Loucy (cell line): ENCODE data around the gene KRT86.

Source experiments
- EZH2phosphoT487 ChIP-seq: fragments of 200-600 bp; IDR thresholded peaks from 2 replicates; pipeline ENCODE4 v1.6.1; 2018; ENCODE audit warnings: antibody characterized with exemption, mild to moderate bottlenecking, moderate library complexity, borderline replicate concordance
- TF ChIP-seq, protein P1 (sequence below): fragments of 200-600 bp; sonication (generic); conservative IDR thresholded peaks from 2 replicates; pipeline ENCODE4 v1.5.1; 2014; ENCODE audit warnings: mild to moderate bottlenecking, antibody characterized with exemption, low read length

DNA sequence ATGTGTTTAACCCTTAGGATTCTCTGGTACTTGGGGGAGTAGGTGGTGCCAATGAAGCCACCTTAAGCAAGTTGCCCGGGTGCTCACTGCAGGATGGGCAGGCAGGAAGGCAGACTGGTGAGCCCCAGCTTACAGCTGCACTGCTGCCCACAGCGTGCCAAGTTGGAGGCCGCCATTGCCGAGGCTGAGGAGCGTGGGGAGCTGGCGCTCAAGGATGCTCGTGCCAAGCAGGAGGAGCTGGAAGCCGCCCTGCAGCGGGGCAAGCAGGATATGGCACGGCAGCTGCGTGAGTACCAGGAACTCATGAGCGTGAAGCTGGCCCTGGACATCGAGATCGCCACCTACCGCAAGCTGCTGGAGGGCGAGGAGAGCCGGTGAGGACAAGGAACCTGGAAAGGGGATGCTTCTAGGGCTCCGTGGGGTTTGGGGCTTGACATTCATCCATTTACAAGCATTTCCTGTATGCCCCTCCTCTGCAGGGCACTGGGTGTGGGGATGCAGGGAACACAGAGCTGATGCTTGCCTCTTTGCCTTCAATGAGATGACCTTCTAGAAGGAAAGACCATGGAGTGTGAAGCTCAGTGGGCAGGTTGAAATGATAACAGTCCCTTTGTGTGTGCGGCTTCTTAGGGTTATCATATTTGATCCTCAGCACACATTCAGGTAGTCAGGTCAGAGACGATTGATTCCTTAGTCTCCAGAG lies 29.0 kb upstream of the KRT86 start:
- TF ChIP-seq, protein P1, sequence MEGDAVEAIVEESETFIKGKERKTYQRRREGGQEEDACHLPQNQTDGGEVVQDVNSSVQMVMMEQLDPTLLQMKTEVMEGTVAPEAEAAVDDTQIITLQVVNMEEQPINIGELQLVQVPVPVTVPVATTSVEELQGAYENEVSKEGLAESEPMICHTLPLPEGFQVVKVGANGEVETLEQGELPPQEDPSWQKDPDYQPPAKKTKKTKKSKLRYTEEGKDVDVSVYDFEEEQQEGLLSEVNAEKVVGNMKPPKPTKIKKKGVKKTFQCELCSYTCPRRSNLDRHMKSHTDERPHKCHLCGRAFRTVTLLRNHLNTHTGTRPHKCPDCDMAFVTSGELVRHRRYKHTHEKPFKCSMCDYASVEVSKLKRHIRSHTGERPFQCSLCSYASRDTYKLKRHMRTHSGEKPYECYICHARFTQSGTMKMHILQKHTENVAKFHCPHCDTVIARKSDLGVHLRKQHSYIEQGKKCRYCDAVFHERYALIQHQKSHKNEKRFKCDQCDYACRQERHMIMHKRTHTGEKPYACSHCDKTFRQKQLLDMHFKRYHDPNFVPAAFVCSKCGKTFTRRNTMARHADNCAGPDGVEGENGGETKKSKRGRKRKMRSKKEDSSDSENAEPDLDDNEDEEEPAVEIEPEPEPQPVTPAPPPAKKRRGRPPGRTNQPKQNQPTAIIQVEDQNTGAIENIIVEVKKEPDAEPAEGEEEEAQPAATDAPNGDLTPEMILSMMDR: no peak
- no peak for TF ChIP-seq EZH2phosphoT487
